ENCODE results near the gene KPNA1. TPM values are rescaled to one million over a fixed set of nuclear protein-coding genes. Genes with fewer than 3 reads are reported as not detected.

KPNA1 gene
- total and polyA plus RNA-seq, 3 donors from 2014 or later, result 48.1 to 88.2 (median 64.0) TPM

DNA sequence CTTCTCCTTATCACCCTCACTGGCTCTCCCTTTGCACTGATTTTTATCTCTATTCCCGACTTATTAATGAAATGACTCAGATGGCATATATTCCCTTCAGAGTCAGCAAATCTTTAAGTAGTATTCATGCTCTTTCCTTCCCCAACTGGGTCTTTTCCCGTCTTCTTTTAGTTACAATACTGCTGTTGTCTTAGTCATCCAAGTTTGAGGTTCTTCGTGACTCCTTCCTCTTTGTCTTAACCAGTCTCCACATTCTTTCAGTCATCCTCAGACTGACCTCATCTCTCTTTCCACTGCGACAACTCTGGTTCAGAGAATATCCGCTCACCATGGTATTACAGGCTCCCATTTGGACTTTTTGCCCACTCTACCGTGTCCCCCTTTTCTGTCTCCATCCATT lies 111.2 kb downstream of the KPNA1 start:
- intact Hi-C loops (cut with DNase I; ENCODE audit: low total_unique reads), result no loop called here
- H3K36me3 ChIP-seq (ENCODE audit: low read depth, missing control alignments), result no peaks in the 10 kb centered on the region
- no peaks in the 10 kb centered on the region for H3K27me3 ChIP-seq

DNA sequence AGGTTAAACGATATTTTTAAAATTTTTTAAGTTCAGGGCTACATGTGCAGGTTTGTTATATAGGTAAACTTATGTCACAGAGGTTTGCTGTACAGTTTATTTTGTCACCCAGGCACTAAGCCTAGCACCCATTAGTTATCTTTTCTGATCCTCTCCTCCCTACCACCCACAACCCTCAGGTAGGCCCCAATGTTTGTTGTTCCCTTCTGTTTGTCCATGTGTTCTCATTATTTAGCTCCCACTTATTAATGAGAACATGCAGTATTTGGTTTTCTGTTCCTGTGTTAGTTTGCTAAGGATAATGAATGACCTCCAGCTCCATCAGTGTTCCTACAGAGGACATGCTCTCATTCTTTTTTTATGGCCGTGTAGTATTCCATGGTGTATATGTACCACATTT lies 115.8 kb downstream of the KPNA1 start:
- intact Hi-C loops (cut with DNase I; ENCODE audit: low total_unique reads), result no loop called here

More for the DNA sequence above, 111.2 kb downstream of the KPNA1 start:
- Histone ChIP-seq H3K4me1 (no peaks in the 10 kb centered on the region), H3K4me3 (no peak overlapping the region), H3K9me3 (no peaks in the 10 kb centered on the region), H3K27ac (no peak overlapping the region)
- DNase-seq, result no peak
- TF ChIP-seq CTCF (IDR thresholded peaks at IDR 0.05), result no peak
- TF ChIP-seq POLR2A (IDR thresholded peaks at IDR 0.05), result no peak
- 95% methylated on average over 6 of the region's 6 CpGs for WGBS, 2 donors

DNA sequence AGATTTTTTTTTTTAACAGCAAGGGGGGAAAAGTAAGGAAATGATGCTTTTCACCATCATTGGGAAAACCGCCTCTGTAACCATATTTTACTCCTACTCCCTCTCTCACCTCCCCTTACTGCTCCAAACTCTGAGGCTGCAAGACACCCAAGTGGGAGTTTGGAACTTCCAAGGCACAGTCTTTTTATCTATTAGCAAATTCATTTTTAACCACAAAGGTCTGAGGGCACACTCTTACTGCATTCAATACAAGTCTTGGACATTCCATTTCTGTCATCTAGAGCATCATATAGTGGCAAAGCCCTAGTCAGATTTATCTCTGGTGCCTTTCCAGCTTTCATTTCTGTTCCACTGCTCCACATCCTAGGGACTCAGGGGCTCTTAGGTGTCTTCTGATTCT lies 117.5 kb downstream of the KPNA1 start:
- Histone ChIP-seq H3K27me3 (no peaks in the 10 kb centered on the region), H3K9me3 (no peaks in the 10 kb centered on the region), H3K4me3 (no peak overlapping the region), H3K4me1 (peaks cover 7% of the 10 kb centered on the region), H3K36me3 (ENCODE audit: low read depth, missing control alignments) (no peaks in the 10 kb centered on the region), H3K27ac (no peak overlapping the region)
- WGBS, 2 donors, result 78 to 88% methylated on average over 1 of the region's 1 CpG
- intact Hi-C loops (cut with DNase I; ENCODE audit: low total_unique reads), result no loop called here
- DNase-seq, result no peak
- TF ChIP-seq POLR2A (IDR thresholded peaks at IDR 0.05), result no peak
- TF ChIP-seq CTCF (IDR thresholded peaks at IDR 0.05), result no peak

More for the DNA sequence above, 115.8 kb downstream of the KPNA1 start:
- Histone ChIP-seq H3K27ac (no peak overlapping the region), H3K27me3 (no peaks in the 10 kb centered on the region), H3K9me3 (no peaks in the 10 kb centered on the region), H3K4me3 (no peak overlapping the region), H3K36me3 (ENCODE audit: low read depth, missing control alignments) (no peaks in the 10 kb centered on the region), H3K4me1 (no peaks in the 10 kb centered on the region)
- DNase-seq, result no peak
- WGBS, 2 donors, result 89 to 96% methylated on average over 2 of the region's 2 CpGs
- TF ChIP-seq POLR2A (IDR thresholded peaks at IDR 0.05), result no peak
- TF ChIP-seq CTCF (IDR thresholded peaks at IDR 0.05), result no peak

DNA sequence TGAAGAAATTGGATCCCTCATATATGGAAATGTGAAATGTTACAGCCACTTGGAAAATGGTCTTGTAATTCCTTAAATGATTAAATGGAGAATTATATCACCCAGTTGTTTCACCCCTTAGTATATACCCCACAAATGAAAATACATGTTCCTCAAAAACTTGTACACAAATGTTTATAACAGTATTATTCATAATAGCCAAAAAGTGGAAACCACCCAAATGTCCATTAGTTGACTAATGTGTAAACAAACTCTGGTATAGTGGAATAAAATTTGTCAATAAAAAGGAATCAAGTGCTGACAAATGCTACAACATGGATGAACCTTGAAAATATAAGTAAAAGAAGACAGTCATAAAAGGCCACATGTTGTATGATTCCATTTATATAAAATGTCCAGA lies 118.2 kb downstream of the KPNA1 start:
- no peak for DNase-seq
- H3K36me3 ChIP-seq (ENCODE audit: low read depth, missing control alignments), result no peaks in the 10 kb centered on the region
- H3K27me3 ChIP-seq, result no peaks in the 10 kb centered on the region
- H3K4me1 ChIP-seq, result peaks cover 7% of the 10 kb centered on the region
- H3K9me3 ChIP-seq, result no peaks in the 10 kb centered on the region
- intact Hi-C loops (cut with DNase I; ENCODE audit: low total_unique reads), result no loop called here
- no peak overlapping the region for H3K27ac ChIP-seq
- no peak for TF ChIP-seq CTCF (IDR thresholded peaks at IDR 0.05)
- no peak for TF ChIP-seq POLR2A (IDR thresholded peaks at IDR 0.05)
- no peak overlapping the region for H3K4me3 ChIP-seq

DNA sequence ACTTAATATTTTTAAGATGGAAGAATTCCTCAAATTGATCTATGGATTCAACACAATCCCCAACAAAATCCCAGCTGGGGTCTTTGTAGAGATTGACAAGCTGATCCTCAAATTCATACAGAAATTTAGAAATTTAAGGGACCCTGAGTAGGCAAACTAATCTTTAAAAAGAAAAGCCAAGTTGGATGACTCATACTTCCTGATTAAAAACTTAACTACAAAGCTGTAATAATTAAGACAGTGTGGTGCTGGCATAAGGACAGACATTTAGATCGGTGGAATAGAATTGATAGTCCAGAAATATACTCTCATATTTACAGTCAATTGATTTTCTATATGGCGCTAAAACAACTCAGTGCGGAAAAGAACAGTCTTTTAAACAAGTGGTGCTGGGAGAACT lies 119.2 kb downstream of the KPNA1 start:
- peaks cover 7% of the 10 kb centered on the region for H3K4me1 ChIP-seq
- DNase-seq, result no peak
- no peaks in the 10 kb centered on the region for H3K36me3 ChIP-seq (ENCODE audit: low read depth, missing control alignments)
- no peak overlapping the region for H3K27ac ChIP-seq
- H3K4me3 ChIP-seq, result no peak overlapping the region
- intact Hi-C loops (cut with DNase I; ENCODE audit: low total_unique reads), result no loop called here
- TF ChIP-seq POLR2A (IDR thresholded peaks at IDR 0.05), result no peak
- TF ChIP-seq CTCF (IDR thresholded peaks at IDR 0.05), result no peak
- H3K27me3 ChIP-seq, result no peaks in the 10 kb centered on the region
- 63 to 66% methylated on average over 3 of the region's 3 CpGs for WGBS, 2 donors
- no peaks in the 10 kb centered on the region for H3K9me3 ChIP-seq
